HG02642 (cell line): Measurements from ENCODE around the gene LRMDA.

Experiments
- ATAC-seq: cut with Tn5 transposase; IDR thresholded peaks from one replicate; pipeline ENCODE4 v1.9.1; 2021; ENCODE audit warnings: mild to moderate bottlenecking; ENCODE audit not compliant: unreplicated experiment, poor library complexity

LRMDA gene

GRCh38 chr10:75779276-75779675 lies 347.9 kb downstream of the LRMDA start:
- no peak for ATAC-seq

DNA sequence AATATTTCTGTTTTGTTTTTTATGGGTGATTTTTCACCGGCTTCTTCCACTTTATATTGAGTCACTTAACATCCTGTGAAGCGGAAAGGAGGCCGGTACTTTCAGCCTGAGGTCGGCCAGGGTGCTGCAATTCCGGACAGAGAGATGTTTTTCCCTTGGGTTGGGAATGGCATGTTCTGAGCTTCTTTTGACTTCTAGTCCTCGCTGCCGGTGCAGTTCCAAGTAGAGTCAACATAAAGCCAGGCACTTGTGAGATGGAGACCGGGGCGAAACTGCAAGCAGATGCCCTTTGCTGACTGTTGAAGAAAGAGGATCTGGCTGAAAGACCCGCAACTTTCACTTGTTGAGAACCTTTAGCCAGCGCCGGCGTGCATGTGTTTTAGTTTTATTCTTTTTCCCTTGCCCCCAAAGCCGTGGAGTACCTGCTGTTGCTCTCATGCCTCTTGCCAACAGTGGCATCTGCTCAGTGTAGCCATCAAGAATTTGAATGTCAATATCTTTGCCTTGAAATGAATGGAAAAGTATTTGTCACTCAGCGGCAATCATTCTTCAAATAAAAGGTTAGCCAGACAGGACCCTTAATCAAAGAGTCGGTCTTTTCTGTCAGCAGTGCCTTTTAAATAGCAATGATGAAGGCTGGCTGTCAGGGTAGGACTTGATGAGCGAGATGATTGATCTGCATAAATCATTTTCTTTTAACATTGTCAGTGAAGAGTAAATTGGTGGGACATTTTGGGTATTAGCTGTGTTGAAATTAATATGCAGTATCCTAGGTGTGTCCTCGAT lies 351.2 kb downstream of the LRMDA start:
- ATAC-seq = no peak

DNA sequence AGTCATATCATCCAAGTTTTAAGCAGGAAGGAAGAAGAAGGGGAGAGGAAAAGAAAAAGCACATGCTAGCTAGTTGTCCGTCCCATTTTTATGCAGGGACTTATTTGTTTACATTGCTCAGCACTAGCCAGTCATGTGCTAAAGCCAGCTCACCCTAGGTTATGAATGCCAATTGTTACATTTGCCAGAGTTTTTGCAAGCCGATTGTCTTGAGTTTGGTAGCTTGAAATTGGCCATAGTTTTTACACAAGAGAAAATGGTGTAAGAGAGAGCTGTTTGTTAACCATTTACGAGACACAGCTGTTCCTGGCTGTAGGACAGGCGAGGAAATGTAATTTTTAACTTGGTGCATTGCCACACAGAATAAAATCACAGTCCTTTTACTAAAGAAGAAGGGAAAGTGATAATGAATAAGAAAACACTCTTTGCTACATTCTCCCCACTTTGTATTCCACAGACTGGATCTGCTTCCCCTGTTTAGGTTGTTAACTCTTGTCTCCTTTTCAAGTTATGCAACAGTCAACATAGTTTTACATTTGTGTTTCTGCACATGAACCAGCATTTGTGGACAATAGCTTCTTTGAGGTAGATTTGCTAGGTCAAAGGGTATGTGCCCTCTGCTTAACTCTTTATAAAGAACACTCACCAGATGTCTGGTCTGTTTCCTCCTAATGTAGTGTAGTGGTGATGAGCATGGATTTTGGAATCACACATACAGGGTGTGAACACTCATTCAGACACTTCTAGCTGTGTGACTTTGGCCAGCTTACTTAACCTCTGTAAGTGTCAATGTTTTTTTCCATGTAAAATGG lies 357.2 kb downstream of the LRMDA start:
- ATAC-seq = no peak

- ATAC-seq = no peak
Observed at GRCh38 chr10:75793848-75794247, 362.4 kb downstream of the LRMDA start.

DNA sequence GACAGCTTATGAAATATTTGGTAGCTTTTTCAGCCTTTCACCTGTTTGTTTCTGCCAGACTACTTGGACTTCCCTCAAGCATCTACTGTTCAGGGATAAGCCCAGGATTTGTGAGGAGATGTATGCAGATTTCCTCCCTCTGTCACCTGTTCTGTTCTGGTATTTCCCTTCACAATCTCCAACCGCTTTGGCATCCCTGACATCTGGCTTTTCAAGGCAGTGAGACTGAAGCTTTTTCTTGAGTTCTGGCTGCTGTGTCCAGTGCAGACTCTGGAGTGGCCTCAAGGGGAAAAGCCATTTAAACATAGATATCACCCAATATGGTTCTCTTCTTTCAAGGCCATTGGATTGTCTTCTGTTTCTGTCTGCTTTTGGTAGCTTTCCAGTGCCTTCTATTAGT lies 369.7 kb downstream of the LRMDA start:
- ATAC-seq = no peak

DNA sequence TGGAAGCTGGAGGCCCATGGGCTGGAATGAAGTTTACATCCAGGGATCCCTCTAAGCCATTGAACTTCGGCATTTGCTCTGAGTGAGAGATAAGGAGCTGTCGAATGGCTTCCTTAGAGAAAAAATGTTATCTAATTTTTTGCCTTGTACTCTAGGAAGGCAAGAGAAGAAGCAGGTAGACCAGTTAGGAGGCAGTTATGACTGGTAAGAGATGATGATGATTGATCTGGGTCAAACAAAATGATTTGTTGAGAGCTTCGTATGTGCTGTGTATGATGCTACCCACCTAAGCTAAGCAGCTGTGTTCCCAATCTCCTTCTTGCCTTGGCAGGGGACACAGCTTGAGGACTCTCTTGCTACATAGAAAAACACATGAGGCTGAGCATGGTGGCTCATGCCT lies 370.2 kb downstream of the LRMDA start:
- no peak for ATAC-seq

- ATAC-seq = no peak
Observed at GRCh38 chr10:75803121-75803520, 371.7 kb downstream of the LRMDA start.

DNA sequence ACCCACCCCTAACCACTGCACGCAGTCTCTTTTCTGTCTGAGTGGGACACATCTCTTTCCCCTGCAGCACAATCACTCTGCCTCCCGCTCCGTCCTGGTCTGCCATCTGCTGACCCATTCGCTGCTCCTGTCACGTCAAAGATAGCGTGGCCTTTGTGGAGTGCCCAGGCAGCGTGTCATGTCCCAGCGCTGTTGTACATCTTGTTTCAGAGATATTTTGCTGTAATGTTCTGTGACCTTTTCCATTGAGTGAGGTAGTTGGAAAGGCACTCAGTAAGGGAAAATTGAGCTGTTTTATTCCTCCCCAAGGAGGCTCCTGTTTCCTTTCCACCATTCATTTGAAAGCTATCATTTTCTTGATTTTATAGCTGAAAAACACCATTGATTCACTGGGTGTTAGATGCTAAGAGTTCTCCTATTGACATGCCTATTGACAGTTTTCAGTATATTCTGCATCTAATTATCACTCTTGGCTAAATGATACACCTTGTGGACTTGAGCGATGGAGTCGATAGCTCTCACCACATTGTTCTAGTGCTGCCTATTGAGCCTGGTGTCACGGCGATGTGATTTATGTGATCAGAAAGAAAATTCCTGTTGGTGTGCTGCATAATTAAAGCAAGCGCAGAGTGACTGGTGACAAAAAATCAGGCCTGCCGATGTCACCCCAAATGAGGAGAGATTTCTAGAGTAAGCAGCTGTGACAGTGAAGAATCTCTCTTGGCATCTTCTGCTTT lies 372.6 kb downstream of the LRMDA start:
- no peak for ATAC-seq

DNA sequence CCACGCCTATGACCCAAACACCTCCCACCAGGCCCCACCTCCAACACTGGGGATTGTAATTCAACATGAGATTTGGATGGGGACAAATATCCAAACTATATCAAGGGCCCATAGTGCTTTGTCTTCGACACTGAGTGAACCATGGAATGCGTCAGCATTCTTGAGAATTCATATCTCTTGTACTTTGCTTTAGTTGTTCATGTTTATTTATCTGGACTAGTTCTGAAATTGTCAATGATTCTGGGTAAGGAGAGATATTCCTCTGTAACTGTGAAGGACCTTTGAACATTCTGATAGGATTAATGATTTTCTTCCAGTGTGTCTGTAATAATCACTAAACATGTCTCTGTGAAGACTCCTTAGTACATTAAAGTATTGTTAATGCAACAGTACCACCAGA lies 374.8 kb downstream of the LRMDA start:
- no peak for ATAC-seq

DNA sequence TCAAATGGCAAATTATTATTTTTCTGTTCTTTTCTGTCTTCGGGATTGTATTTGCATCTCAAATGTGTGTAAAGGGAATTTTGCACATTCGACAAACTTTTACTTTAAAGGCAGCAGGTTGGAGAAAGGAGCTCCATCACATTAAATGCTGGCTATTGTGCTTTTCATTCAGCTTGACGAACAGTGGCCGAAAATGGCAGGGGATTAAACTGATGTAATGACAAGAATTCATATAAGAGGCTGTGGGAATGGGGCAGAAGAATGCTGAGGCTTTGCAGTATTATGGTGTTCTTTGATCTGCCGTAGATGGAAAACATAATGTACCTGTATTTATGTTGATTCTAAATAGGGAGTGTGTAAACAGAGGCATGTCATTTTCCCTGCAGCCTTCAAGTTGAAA lies 376.0 kb downstream of the LRMDA start:
- ATAC-seq = no peak

- ATAC-seq = no peak
Observed at GRCh38 chr10:75809003-75809402, 377.6 kb downstream of the LRMDA start.

DNA sequence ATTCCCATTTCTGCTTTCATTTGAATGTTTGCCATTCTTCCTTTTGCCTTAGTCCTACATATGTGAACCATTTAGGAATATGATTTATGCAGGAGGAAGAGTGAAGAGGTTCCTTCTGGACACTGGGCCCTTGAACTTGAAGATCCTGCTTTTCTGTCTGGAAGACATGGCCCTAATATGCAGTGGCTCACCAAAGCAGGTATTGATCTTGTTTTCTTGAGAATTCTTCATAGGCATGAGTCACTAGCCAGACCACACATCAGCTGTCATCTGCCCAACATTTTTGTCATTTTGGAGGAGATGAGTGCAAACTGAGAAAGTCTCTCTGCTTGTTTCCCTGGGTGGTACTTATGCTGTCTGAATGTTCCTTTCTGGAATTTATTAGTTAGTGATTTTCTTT lies 382.6 kb downstream of the LRMDA start:
- no peak for ATAC-seq

GRCh38 chr10:75815066-75815465 lies 383.6 kb downstream of the LRMDA start:
- no peak for ATAC-seq

DNA sequence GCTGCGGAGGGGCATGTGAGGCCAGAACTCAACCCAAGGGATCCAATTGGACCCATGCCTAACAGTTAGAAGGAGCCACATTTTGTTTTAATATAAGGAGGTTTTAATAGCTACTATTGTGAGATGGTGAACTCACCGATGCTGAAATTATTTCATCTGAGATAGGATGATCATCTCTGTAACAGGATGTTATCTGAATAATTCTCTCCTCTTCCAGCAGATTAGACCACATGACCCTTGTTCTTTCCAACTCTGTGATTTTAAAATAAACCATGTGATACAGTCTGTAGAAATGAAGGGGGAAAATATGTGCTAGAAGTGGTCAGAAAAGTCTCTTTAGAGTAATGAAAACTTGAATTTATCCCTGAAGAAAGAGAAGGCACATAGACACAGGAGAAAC lies 385.8 kb downstream of the LRMDA start:
- ATAC-seq = no peak

DNA sequence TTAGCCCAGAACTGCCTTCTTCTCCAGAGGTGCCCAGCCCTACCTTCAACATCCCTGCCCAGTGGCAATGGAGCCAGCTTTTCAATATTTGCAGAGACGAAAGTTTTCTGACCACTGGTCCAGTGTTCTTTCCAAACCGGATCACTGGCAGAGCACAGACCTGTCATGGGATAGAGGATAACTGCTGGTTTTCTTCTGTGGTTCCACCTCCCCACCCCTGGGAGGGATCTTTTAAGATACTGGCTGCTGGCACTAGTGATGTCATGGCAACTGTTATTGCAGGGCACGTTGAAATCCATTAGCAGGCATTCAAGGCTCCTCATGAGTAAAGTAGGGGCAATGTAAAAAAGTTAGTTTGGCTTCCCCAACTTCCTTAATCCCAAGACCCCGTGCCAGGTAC lies 387.1 kb downstream of the LRMDA start:
- ATAC-seq = no peak

DNA sequence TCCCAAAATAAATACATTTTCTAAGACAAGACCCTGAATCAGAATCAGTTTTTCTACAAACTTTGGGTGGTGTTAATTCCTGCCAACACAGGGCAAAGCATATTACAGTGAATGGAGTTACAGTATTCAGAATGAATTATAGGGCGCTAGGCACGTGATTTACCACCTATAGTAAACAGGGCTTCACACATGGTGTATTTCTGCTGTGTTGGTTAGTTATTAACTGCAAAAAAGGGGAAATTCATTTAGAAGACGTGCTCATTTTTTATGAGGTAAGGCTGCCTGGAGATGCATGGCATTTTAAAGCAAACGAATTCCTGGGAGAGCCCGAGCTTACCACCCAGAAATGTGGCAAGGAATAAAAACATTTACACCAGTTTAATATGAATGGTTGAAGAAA lies 393.8 kb downstream of the LRMDA start:
- no peak for ATAC-seq

DNA sequence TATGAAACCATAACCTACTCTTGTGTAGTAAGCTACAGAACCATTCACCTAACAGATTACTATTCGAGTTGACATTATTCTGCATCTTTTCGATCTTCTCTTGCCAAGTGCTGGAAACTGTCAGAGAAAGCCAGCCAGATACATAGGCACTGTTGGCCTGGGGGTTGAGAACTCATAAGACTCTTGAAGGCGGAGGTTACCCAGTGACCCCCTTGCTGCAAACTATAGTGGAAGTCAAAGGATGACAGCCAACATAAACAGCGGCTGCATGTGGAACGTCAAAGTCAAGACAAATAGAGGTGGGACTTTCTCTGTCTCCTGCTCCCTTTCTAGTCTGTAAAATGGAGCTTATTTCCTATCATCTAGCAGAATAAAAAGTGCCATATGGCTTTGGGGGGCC lies 394.2 kb downstream of the LRMDA start:
- ATAC-seq = no peak

DNA sequence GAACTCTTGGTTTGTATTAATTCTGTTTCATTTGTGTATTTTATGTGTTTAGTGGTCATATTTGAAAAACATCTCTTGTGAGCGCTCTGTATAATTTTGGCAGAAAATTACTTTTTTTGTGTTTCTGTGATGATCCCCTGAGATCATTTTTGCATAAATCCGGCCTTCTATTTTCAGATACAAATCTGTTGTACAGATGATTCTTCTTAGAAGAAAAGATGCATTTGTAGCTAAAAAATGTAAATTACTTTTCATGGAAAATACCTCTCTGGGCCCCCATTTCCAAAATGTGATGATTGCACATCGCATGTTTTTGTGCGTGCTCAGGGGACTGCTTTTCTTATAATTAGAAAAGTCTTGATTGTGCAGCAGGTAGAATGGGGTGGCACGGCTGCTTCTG lies 395.4 kb downstream of the LRMDA start:
- ATAC-seq = no peak

GRCh38 chr10:75827587-75828021 lies 396.2 kb downstream of the LRMDA start:
- ATAC-seq = no peak

GRCh38 chr10:75828413-75828812 lies 397.0 kb downstream of the LRMDA start:
- no peak for ATAC-seq

GRCh38 chr10:75836064-75836463 lies 404.6 kb downstream of the LRMDA start:
- no peak for ATAC-seq
